Neural cell (in vitro differentiated cells): ENCODE measurements around the gene ORM2. TPM values are rescaled to one million over a fixed set of nuclear protein-coding genes. Genes with fewer than 3 reads are reported as not detected.

Experiments
- H2AFZ ChIP-seq: fragments of 200-600, 300-800 bp; sonication (generic), shearing (Covaris generic); 2 replicates; pipeline ENCODE4 v1.6.0; 2014; ENCODE audit warnings: low read depth, mild to moderate bottlenecking, antibody characterized with exemption, low read length, moderate library complexity
- H3F3A ChIP-seq: fragments of 200-600 bp; shearing (Covaris generic); 2 replicates; pipeline ENCODE4 v1.6.1; 2016; ENCODE audit warnings: mild to moderate bottlenecking, moderate library complexity, mixed read lengths, antibody characterized with exemption, low read length; ENCODE audit not compliant: insufficient read depth, poor library complexity, severe bottlenecking
- H3K27ac ChIP-seq: fragments of 200-600, 300-800 bp; sonication (generic), shearing (Covaris generic); 2 replicates; pipeline ENCODE4 v1.5.1; 2014; ENCODE audit warnings: mild to moderate bottlenecking, low read length, moderate library complexity
- H3K27me3 ChIP-seq: fragments of 300-800, 200-600 bp; sonication (generic), shearing (Covaris generic); 2 replicates; pipeline ENCODE4 v1.6.0; 2014; ENCODE audit warnings: mild to moderate bottlenecking, low read depth, low read length, moderate library complexity; ENCODE audit not compliant: insufficient read depth
- H3K36me3 ChIP-seq: fragments of 300-800, 200-600 bp; sonication (generic), shearing (Covaris generic); 2 replicates; pipeline ENCODE4 v1.5.1; 2014; ENCODE audit warnings: mild to moderate bottlenecking, antibody characterized with exemption, low read length, moderate library complexity; ENCODE audit not compliant: insufficient read depth
- H3K4me2 ChIP-seq: fragments of 300-800, 200-600 bp; sonication (generic), shearing (Covaris generic); 2 replicates; pipeline ENCODE4 v1.6.0; 2014; ENCODE audit warnings: mild to moderate bottlenecking, low read length
- H3K4me3 ChIP-seq: fragments of 300-800, 200-600 bp; sonication (generic), shearing (Covaris generic); 2 replicates; pipeline ENCODE4 v1.5.1; 2014; ENCODE audit warnings: mild to moderate bottlenecking, low read length, moderate library complexity
- H3K79me2 ChIP-seq: fragments of 200-600 bp; shearing (Covaris generic); replicated peaks from 2 replicates; pipeline ENCODE4 v1.6.0; 2014; ENCODE audit warnings: mild to moderate bottlenecking, low read length, moderate library complexity; ENCODE audit not compliant: insufficient read depth
- H3K9ac ChIP-seq: fragments of 300-800, 200-600 bp; sonication (generic), shearing (Covaris generic); 2 replicates; pipeline ENCODE4 v1.6.1; 2016; ENCODE audit warnings: mild to moderate bottlenecking, low read length, mixed read lengths
- H3K9me2 ChIP-seq: fragments of 200-600 bp; shearing (Covaris generic); 2 replicates; pipeline ENCODE4 v1.6.1; 2016; ENCODE audit warnings: mild to moderate bottlenecking, low read length, mixed read lengths; ENCODE audit not compliant: insufficient read depth
- H3K9me3 ChIP-seq: fragments of 200-600, 300-800 bp; sonication (generic), shearing (Covaris generic); 2 replicates; pipeline ENCODE4 v1.6.1; 2016; ENCODE audit warnings: mild to moderate bottlenecking, mixed run types, low read length, moderate library complexity, mixed read lengths
- H4K20me1 ChIP-seq: fragments of 200-600 bp; shearing (Covaris generic); 2 replicates; pipeline ENCODE4 v1.6.1; 2016; ENCODE audit warnings: mild to moderate bottlenecking, mixed run types; ENCODE audit not compliant: insufficient read depth
- CTCF ChIP-seq: fragments of 450-650 bp; IDR thresholded peaks from 2 replicates; pipeline ENCODE4 v1.5.1; 2014; ENCODE audit warnings: antibody characterized with exemption, mild to moderate bottlenecking, moderate library complexity; ENCODE audit not compliant: poor library complexity, severe bottlenecking
- EP300 ChIP-seq: fragments of 450-650 bp; conservative IDR thresholded peaks from 2 replicates; pipeline ENCODE4 v1.6.1; 2014; ENCODE audit warnings: antibody characterized with exemption, mild to moderate bottlenecking, moderate library complexity; ENCODE audit not compliant: poor library complexity, severe bottlenecking
- EZH2 ChIP-seq: fragments of 200-600, 300-800 bp; shearing (Covaris generic), sonication (generic); IDR thresholded peaks from 2 replicates; pipeline ENCODE4 v1.6.1; 2014; ENCODE audit warnings: antibody characterized with exemption, low read length, borderline replicate concordance, mild to moderate bottlenecking; ENCODE audit not compliant: insufficient read depth, poor library complexity, severe bottlenecking
- MXI1 ChIP-seq: fragments of 450-650 bp; conservative IDR thresholded peaks from 2 replicates; pipeline ENCODE4 v1.6.1; 2014; ENCODE audit warnings: antibody characterized with exemption, mild to moderate bottlenecking; ENCODE audit not compliant: poor library complexity, severe bottlenecking
- POLR2AphosphoS5 ChIP-seq: IDR thresholded peaks from 2 replicates; pipeline ENCODE4 v1.6.1; 2012
- RAD21 ChIP-seq: fragments of 450-650 bp; conservative IDR thresholded peaks from 2 replicates; pipeline ENCODE4 v1.6.1; 2014; ENCODE audit warnings: antibody characterized with exemption, mild to moderate bottlenecking, moderate library complexity
- REST ChIP-seq: IDR thresholded peaks from 2 replicates; pipeline ENCODE4 v1.6.1; 2012; ENCODE audit warnings: borderline replicate concordance
- SMC3 ChIP-seq: fragments of 450-650 bp; conservative IDR thresholded peaks from 2 replicates; pipeline ENCODE4 v1.6.1; 2014; ENCODE audit warnings: antibody characterized with exemption, mild to moderate bottlenecking, moderate library complexity; ENCODE audit not compliant: poor library complexity
- TAF1 ChIP-seq: IDR thresholded peaks from 2 replicates; pipeline ENCODE4 v1.6.1; 2012; ENCODE audit warnings: low read depth
- polyA plus RNA-seq: library from polyadenylated mRNA; depleted of rRNA; stranded (reverse); fragments of >200 nt; gene quantifications from 2 replicates; pipeline ENCODE4 v1.2.3, GENCODE V29; 2014

ORM2 gene
- polyA plus RNA-seq, 1 donor from 2014 or later = not detected

GRCh38 chr9:114344188-114344566 is 14.5 kb downstream of the ORM2 start:
- Histone ChIP-seq H2AFZ (no peak overlapping the region), H3K27ac (no peak overlapping the region), H3K4me3 (no peak overlapping the region), H4K20me1 (no peaks in the 10 kb centered on the region), H3F3A (no peaks in the 10 kb centered on the region), H3K9ac (no peak overlapping the region), H3K9me2 (no peaks in the 10 kb centered on the region), H3K4me2 (no peak overlapping the region), H3K27me3 (no peaks in the 10 kb centered on the region), H3K79me2 (no peaks in the 10 kb centered on the region), H3K9me3 (no peaks in the 10 kb centered on the region), H3K36me3 (no peaks in the 10 kb centered on the region)
- TF ChIP-seq SMC3 (no peak), TAF1 (no peak), EZH2 (no peak), EP300 (no peak), RAD21 (no peak)

- Histone ChIP-seq H3K27me3 (no peaks in the 10 kb centered on the region), H3K9me2 (no peaks in the 10 kb centered on the region), H3K9ac (no peak overlapping the region), H3K36me3 (no peaks in the 10 kb centered on the region), H3K27ac (no peak overlapping the region), H3K4me3 (no peak overlapping the region), H3K9me3 (no peaks in the 10 kb centered on the region), H4K20me1 (no peaks in the 10 kb centered on the region), H3K4me2 (no peak overlapping the region), H2AFZ (no peak overlapping the region), H3K79me2 (no peaks in the 10 kb centered on the region), H3F3A (no peaks in the 10 kb centered on the region)
- TF ChIP-seq EP300 = no peak
- TF ChIP-seq TAF1 = no peak
- no peak for TF ChIP-seq RAD21
Measured at GRCh38 chr9:114344692-114345091, 15.0 kb downstream of the ORM2 start.

GRCh38 chr9:114345493-114346065 is 15.9 kb downstream of the ORM2 start:
- H3K4me3 ChIP-seq = no peak overlapping the region
- H3K9ac ChIP-seq = no peak overlapping the region
- no peaks in the 10 kb centered on the region for H3F3A ChIP-seq
- no peaks in the 10 kb centered on the region for H4K20me1 ChIP-seq
- no peak for TF ChIP-seq RAD21
- no peak for TF ChIP-seq EP300
- TF ChIP-seq REST = no peak
- no peak for TF ChIP-seq POLR2AphosphoS5
- TF ChIP-seq MXI1 = no peak
- TF ChIP-seq TAF1 = no peak
- TF ChIP-seq SMC3 = no peak
- no peak for TF ChIP-seq CTCF
- TF ChIP-seq EZH2 = no peak
- H3K79me2 ChIP-seq = no peaks in the 10 kb centered on the region
- H2AFZ ChIP-seq = no peak overlapping the region
- no peaks in the 10 kb centered on the region for H3K36me3 ChIP-seq
- H3K9me2 ChIP-seq = no peaks in the 10 kb centered on the region
- H3K4me2 ChIP-seq = no peak overlapping the region
- no peaks in the 10 kb centered on the region for H3K27me3 ChIP-seq
- H3K9me3 ChIP-seq = no peaks in the 10 kb centered on the region
- H3K27ac ChIP-seq = no peak overlapping the region
